ENCODE results near the gene TCERG1L.

TCERG1L gene

DNA sequence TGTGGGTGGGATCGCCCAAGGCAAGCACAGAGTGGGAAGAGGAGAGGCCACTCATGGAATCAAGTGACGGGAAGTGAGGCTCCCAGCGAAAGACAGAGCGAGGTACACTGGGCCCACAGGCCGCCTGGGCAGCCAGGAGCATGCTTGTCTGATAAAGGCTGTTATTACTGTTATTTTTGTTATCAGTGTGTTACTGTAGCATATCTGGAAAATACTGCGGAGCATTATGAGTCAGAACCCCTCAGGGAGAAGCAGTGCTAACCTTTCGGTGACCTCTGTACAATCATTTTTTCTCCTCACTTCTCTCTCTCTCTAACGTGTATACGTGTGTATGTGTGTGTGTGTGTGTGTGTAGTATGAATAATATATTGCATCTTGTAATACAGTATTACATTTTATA lies 3.8 kb upstream of the TCERG1L start:
- DNase-seq = no peak

DNA sequence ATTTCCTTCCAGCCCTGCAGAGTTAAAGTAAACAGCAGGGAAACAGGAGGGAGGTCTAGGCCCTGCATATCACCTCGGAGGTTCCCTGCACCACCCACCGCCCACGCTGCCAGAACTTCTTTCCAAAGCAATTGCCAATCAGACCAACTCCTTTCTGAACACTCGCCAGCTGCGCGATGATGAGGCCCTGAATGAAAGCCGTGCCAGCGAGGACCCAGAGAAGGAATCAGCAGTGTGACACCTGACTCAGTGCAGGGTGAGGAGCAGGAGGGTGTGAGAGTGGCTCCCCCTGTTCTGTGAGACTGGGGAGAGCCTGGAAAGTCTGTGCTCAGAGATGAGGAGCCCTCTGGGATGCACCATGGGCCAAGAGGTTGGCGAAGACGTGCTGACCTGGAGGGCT lies 3.3 kb upstream of the TCERG1L start:
- no peak for DNase-seq

DNA sequence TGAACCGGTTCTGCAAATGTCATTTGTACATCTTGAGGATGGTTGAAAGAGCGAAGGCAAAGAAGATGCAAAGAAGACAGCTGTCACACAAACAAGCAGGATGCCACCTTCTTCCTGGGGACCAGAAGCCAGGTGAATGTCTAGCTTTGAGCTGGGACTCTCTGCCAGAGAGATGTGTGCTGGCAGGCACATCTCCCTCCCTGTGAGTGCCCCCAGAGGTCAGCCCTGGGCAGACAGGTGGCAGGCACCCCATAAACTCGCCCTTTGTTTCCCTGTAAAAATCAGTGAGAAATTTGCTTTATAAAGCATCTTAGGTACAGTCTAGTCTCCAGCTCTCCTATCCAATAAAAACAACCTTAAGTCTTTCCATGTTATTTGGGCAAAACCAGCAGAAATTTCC lies 2.6 kb upstream of the TCERG1L start:
- DNase-seq = no peak

DNA sequence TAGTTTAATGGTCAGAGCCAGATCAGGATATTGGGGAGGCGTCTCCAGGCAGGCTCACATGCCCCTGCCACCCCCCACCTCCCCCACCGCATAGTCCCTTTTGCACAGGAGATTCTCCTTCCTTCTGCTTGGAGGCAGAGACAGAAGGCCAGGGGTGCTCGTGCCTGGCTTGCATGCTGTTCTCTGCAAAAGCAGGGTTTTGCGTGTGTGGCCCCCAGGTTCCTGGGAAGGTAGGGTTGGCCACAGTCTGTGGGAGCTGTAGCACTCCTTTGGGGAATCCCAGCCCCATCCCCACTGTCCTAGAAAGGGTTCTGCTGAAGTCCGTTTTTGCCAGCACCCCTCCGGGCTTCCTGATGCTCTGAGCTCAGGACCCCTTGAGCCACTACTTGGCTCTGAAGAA lies 1.9 kb upstream of the TCERG1L start:
- DNase-seq = no peak

DNA sequence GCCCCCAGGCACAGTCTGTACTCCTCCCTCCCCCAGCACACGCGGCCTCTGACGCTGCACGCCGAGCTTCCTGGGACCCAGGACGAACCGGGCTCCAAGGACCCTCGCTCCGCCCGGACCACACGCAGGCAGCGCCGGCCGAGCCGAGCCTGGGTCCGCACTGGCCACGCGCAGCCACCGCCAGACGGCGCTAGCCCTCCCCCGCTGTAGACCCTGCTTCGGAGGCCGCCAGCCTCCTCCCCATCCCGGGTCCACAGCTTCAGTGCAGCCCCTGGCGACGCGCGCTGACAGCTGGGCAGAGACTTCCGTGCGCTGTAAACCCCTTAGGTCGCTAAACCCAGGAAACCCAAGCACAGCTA lies 936 bp upstream of the TCERG1L start:
- DNase-seq = no peak

DNA sequence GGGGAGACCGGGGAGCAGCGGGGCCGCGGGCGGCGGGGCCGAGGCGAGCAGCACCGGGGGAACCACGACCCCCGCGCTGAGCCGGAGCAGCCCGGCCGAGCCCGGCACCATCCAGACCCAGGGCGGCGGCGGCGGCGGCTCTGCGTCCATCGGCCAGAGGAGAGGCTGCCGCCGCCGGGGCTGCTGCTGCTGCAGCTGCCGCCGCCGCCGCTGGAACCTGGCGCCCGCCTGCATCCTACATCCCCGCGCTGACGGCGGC lies 190 bp downstream of the TCERG1L start:
- no peak for DNase-seq

DNA sequence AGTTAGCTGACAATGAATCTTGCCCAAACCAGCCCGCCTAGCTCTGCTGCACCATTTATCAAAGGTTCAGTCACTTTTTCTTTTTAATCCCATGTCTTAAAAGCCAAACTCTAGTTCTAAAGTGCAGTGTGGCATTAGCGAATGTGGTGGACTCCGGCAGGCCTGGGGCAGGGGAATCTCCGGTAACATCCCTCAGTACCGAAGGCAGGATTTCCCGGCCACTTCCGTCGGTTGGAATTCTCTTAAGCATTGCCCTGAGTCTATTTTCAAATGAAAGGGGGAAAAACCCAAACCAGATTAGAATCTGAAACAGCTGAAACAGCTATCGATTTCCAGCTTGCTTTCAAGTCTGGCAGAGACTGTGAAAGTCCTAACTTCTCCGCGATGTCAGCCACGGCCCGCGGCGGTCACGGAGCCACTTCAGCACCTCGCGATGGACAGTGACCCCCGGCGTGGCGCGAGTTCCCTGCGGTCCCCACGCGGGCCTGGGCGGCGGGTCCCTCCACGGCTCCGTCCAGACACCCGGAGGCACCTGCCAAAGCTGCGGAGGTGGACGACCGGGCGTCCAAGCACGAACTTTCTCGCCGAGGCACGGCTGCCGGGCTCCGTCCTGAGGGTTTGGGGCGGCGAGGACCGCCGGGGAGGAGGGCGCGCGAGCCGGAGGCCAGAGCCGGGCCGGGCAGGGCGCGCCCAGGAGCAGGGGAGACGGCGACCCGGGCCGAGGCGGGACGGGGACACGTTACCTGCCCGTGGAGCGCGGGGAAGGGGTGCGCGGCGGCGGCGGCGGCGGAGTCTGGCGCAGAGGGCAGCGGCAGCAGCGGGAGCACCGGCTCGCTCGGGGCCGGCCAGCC lies 745 bp downstream of the TCERG1L start:
- DNase-seq = no peak

DNA sequence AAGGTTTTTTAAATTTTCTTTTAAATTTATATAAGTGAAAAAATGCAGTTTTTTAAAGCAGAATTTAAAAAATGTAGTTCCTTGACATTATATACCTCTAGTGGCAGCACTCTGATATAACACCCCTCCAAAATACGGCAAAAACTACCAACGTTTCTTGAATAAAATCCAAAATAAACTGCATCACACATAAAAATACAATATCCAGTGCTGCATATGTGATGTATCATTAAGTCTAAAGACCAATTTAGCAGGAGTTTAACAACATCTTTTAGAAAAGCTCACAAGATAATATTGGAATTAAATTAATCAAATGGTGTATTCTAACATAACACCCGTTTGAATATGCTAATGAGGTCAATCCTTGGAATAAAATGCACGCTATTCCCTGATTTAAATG lies 1.4 kb downstream of the TCERG1L start:
- peak; percentile 2 for DNase-seq

DNA sequence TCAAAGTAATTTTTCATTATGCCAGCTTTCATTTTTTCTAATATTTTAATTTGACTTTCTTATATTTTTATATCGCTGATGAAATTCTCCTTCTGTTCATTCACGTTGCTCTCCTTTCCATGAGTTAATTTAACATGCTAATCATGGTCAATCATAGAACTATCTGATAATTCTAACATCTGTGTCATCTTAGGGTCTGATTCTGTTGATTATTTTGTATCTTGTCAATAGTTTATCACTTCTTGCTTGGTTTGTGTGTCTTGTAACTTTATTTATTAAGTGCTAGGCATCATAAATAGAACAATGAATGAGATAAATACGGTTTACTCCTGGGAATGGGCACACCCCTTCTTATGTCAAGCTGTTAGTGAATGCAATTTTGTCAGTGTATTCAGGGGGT lies 11.0 kb downstream of the TCERG1L start:
- DNase-seq = no peak

DNA sequence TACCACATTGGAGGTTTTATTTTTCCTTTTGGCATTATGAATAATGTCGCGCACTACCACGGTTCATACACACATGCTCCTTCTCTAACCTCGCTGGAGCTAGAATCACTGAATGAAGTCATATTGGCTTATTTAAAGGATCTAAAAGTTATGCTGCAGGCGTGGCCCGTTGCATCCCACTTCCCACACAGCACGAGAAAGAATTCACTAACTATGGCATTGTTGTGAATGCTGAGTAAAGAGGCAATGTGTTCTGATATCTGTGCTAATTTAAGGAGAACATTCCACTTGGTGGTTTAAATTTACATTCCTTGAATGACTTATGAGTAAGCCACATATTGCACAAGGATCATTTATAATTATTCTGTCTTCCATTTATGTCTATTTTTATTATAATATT lies 20.7 kb downstream of the TCERG1L start:
- DNase-seq = no peak

DNA sequence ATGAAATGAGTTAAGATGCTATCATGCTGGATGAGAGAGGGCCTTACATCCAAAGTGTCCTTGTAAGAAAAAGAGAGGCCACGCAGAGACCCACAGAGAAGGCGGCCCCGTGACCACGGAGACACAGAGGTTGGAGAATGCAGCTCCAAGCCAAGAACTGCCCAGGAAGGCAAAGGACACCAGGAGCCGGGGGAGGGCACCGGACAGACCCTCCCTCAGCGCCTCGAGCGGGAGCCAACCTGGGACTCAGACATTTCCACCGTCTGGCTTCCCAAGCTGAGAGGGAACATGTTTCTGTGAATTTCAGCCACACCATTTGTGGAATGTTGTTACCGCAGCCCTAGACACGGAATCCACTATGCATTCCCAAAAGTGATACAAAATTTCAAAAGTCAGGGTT lies 22.9 kb downstream of the TCERG1L start:
- no peak for DNase-seq

DNA sequence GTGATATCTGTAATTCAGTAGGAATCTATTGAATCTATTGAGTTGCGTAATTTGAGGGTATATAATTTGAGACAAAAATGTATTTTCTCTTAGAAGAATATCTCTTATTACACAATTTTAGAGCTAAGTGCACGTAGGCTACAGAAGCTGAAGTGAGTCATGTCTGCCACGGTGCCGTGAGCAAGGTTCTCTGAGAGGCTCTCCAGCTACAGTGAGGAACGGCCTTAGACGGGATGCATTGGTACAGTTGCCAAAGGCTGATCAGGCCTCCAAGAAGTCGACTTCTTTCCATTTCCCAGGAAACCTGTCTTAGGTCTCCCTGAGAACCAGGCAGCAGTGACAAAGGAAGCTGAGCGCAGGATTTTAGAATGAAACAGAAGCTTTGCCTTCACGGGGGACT lies 28.6 kb downstream of the TCERG1L start:
- DNase-seq = no peak

DNA sequence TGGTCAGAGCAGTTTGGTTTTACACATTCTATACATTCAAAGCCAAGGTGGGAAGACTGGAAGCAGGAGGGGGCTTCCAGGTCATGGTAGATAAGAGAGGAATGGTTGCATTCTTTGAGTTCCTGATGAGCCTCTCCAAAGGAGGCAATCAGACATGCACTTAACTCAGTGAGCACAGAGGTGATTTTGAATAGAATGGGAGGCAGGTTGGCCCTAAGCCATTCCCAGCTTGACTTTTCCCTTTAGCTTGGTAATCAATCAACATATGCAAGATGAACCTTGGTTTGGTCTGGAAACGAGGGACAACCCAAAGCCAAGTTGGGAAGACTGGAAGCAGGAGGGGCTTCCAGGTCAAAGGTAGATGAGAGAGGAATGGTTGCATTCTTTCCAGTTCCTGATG lies 31.4 kb downstream of the TCERG1L start:
- DNase-seq = no peak

DNA sequence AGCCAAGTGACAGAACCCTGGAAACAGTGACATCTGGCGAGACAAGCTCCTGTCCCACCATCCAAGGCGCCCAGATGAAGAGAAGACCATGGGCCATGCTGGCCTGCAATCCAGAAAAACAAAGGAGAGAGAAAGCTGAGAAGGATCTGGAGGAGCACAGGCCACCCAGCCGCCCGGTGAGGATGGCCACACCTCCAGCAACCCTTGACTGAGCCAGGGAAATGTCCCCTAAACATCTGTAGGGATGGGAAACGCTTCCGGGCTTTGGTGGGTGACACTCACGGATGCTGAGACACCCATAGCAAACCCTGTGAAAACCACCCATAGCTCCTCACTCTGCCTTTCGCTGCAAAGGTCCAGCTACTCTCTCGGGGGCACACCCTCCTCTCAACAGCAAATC lies 32.0 kb downstream of the TCERG1L start:
- no peak for DNase-seq

DNA sequence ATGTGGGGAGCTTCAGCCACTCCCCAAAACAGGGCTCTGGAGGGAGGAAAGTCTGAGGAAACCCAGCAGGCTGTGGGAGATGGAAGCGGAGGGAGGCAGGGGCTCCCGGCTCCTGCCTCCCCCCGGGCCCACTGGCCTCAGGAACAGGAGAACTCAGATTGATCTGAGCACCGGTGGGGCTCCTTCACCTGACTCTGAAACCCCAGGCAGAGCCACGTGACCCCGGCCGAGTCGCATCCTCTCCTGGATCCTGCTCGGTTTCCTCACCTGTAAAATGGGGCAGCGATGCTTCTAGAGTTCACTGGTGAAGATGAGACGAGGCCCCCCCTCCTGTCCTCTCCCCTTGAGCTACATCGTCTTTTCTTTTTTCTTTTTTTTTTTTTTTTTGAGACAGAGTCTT lies 33.6 kb downstream of the TCERG1L start:
- no peak for DNase-seq

DNA sequence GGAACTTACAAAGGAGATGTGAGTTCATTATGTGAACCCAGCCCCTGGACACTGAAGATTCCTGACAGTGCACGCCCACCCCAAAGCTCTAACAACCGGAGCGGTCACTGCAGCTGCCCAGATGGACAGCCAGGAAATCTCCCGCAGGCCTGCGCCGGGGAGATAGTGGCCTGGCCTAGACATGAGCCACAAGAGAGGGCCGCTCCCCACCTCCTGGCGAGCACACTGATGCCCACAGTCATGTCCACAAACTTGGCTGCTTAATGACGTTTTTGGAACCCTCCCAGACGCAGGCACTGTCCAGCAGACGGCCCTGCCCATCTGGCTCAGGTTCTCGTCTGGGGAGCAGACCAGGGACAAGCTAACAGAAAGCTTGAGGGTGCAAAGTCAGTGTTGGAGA lies 34.2 kb downstream of the TCERG1L start:
- DNase-seq = no peak

DNA sequence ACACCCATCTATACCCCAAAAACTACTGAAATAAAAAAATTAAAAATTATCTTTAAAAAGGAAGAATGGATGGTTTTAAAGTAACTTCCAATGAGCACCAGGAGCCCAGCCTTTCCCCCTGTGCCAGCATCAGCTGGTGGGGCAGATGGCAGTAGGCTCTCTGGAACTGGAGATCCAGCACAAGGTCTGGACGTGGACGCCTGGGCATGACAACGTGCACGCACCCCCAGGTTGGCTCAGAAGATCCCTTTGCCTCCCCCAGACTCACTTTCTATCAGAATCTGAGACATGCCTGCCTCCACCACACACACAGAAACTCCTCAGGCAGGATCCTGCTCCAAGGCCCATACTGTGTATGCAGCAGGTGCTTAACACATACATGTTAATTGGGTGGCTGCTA lies 35.8 kb downstream of the TCERG1L start:
- DNase-seq = no peak

DNA sequence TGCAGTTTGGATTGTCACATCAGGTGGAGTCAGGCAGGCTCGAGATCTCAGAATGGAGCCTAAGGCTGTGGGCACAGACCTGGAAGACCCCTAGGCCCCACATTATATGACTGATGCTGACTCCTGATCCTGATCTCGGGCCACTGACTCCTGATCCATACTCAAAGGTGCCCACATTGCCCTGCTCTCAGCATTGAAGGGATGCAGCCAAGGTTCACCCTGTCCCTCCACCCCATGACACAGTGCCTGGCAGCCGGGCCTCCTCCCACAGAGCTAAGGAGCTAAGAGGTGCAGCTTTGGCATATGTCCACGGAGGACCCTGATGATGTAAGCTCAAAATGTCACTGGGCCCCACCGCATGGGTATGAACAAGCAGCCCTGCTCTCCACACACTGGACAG lies 36.6 kb downstream of the TCERG1L start:
- DNase-seq = no peak

DNA sequence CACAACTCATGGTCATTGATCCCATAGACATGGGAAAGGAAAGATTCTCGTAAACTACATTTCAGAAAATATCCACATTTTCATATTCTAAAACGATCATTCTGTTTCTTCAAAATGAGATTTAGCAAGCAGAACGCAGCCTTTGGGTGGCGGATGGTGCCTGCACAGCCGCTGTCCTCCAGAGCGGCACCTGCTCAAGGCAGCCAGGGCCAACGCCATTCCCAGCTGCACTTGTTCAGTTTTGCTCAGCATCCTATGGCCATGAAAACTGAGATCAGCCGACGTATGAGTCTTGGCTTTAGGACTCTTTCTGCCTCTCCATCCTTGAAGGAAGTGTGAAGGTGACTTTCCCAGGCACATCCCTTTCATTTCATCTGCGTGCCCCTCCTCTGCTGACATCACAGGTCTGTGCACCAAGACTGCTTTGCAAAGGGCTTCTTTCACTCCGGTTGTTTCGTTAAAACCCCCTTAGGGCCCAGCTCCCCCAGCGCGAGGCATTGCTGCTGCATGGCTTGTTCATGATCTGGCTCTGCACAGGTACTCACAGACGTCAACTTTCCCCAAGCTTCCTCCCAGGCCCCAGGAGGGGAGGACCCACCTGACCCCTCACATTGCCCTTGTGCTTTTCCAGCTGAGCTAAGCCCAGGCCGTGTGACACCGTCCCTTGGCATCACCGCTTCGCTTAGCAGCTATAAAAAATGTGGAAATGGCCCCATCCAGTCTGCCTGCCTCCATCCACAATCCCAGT lies 37.2 kb downstream of the TCERG1L start:
- DNase-seq = no peak

DNA sequence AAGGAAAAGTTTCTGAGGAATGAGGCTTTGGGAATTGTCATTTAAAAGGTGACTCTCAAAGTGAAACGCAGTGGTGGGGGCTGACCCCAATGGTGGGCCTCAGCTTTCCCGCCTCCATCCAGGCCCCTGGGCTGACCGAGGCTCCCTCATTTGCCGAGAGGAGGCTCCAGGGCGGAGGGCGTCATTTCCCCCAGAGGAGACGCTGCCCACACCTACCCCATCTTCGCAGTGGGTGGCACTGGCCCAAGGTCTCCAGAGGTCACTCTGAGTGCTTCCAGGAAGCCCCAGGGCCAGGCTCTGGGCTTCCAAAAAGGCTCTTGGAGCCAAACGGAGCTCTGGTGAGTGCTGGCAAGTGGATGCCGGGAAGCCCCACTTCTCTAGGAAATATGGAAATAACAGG lies 38.0 kb downstream of the TCERG1L start:
- no peak for DNase-seq

DNA sequence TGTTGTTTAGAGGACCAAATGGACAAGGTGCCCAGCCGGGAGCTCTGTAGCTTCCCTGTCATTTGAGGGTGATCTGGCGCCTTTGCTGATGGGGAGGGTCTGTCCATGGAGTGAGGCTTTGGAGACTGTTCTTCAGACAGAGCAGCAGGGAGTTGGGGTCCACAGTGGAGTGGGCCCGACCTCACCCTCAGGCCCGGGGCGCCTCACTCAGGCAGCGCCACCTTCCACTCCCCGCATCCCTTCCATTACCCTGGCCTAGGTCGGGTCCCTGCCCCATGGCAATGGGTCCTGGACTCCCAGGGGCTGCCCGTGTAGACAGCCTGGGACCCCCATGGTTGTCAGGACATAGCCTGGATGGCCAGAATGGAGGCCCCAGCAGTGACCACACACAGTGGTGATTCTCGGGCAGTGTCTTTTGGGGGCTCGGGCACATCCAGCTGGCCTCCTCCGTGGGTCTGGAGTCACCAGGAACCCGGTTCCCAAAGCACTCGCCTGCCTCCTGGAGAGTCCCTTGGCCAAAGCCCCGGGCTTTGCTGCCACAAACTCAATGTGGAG lies 38.5 kb downstream of the TCERG1L start:
- DNase-seq = no peak

DNA sequence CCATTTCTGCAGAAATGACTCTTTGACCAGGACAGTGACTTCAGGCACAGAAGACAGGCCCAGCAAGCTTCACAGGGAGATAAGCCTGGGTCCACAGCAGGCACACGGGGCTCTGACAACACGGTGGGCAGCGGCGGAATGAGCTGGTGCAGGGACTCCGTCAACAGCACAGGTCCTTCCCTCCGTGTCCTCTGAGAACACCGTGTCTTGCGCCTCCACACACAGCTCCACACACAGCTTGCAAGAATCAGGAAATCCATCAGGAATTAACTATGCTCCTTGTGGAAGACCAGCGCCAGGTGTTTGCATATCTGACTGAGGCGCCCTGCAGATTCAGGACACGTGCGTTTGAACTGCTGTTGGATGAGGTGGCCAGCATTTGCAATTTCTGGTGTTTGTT lies 39.6 kb downstream of the TCERG1L start:
- no peak for DNase-seq

DNA sequence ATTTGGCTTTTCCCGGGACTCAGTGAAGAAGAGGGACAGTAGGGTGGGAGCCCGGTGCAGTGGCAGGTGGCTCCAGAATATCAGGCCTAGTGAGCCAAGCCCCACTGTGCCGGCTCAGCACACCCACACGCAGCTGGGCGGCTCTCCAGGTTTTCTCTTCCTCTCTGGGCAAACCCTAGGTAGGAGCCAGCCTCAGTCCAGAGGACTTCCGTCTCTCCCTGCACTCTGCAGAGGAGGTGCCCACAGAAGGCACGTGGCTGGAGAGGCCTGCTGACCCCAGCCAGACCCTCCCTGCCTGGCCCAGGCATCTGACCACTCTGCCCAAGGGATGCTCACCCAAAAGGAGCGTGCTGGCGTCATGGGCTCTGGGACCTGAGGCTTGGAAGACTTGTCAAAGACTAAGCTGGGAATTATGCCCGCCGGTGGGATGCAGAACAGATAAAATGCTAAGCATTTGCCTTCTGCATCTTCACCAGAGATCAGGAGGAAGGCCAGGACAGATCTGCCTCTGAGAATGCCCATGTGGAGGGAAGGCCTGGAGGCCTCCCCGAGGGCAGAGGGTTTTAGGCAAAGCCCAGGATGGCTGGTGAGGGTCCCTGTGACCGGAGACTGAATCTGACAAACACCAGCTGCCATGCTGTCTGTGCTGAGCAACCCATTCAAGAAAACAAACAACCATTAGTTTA lies 40.2 kb downstream of the TCERG1L start:
- no peak for DNase-seq
